ENCODE results near the gene MCRIP1. TPM values are rescaled to one million over a fixed set of nuclear protein-coding genes. Genes with fewer than 3 reads are reported as not detected.

The MCRIP1 gene, protein sequence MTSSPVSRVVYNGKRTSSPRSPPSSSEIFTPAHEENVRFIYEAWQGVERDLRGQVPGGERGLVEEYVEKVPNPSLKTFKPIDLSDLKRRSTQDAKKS
- total RNA-seq, result 100 to 1,000 TPM; 164 to 183 TPM
- polyA plus RNA-seq (2013, experiment 1 of 2), result 135 TPM
- 153 TPM for polyA plus RNA-seq (2013, experiment 2 of 2)
- long read RNA-seq, experiment 1, transcript MCRIP1-212 (5 exons, 2,979 nt), result minor isoform, 11 of 82 reads
- long read RNA-seq, experiment 1, transcript MCRIP1-203 (6 exons, 925 nt), result minor isoform, 18 of 82 reads
- long read RNA-seq, experiment 1, transcript MCRIP1-207 (4 exons, 2,775 nt), result minor isoform, 5 of 82 reads
- long read RNA-seq, experiment 1, transcript MCRIP1-201 (5 exons, 1,209 nt), result major isoform, 20 of 82 reads
- long read RNA-seq, experiment 1, partial matches to known transcripts, result 15 of 82 reads
- long read RNA-seq, experiment 1, other reads (novel, unspliced or antisense), result 8 of 82 reads
- long read RNA-seq, experiment 2, transcript MCRIP1-201 (5 exons, 1,209 nt), result major isoform, 76 of 152 reads
- long read RNA-seq, experiment 2, transcript MCRIP1-203 (6 exons, 925 nt), result minor isoform, 51 of 152 reads
- long read RNA-seq, experiment 2, partial matches to known transcripts, result 9 of 152 reads
- long read RNA-seq, experiment 2, other reads (novel, unspliced or antisense), result 8 of 152 reads
- long read RNA-seq, experiment 3, transcript MCRIP1-210 (4 exons, 577 nt), result minor isoform, 6 of 326 reads
- long read RNA-seq, experiment 3, transcript MCRIP1-201 (5 exons, 1,209 nt), result major isoform, 210 of 326 reads
- long read RNA-seq, experiment 3, transcript MCRIP1-207 (4 exons, 2,775 nt), result minor isoform, 15 of 326 reads
- long read RNA-seq, experiment 3, transcript MCRIP1-203 (6 exons, 925 nt), result minor isoform, 61 of 326 reads
- long read RNA-seq, experiment 3, partial matches to known transcripts, result 4 of 326 reads
- long read RNA-seq, experiment 3, other reads (novel, unspliced or antisense), result 14 of 326 reads
- long read RNA-seq, experiment 4, transcript MCRIP1-201 (5 exons, 1,209 nt), result major isoform, 129 of 227 reads
- long read RNA-seq, experiment 4, transcript MCRIP1-206 (4 exons, 1,123 nt), result minor isoform, 6 of 227 reads
- long read RNA-seq, experiment 4, transcript MCRIP1-203 (6 exons, 925 nt), result minor isoform, 63 of 227 reads
- long read RNA-seq, experiment 4, partial matches to known transcripts, result 15 of 227 reads
- long read RNA-seq, experiment 4, other reads (novel, unspliced or antisense), result 12 of 227 reads

DNA sequence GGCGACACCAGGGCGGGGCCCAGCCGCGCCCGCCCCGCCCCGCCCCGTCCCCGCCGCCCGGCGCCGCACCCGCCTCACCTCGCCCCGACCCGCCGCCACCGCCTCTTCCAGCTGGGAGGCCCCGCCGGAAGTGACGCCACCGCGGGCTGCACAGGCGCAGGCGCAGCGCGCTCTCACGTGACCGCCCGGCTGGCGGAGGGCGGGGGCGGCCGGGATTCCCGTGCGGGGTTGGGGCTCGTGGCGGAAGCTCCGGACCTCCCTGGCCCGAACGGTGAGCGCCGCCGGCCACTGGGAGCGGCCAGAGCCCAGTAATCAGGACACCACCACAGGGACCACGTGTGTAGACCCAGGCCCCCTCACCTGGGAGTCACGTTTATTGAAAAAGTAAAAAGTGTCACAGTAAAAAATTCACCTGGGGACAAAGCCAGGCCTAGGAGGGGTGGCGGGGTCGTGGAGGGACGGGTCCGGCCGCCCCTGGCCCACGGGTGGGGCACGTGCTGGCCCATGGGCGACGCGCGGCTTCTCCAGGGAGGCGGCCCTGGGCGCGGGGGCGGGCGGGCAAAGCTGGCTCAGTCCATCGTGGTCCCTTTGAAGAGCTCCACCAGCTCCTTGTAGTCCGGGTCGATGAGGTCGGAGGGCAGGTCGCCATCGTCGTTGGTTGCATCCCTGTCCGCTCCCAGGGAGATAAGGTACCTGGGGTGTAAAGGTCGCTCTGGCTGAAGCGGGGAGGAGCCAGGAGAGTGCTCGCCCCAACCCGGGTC, at the start of gene MCRIP1:
TSS of gene MCRIP1 (minus strand) at position 132 of the 761 bp plus-strand sequence. CDS start 8,785 bp downstream, outside the sequence.
- TF ChIP-seq CTCF (conservative IDR thresholded peaks at IDR 0.05), result no peak
- H3K27me3 Mint-ChIP-seq (ENCODE audit: insufficient read depth), result no peaks in the 10 kb centered on the region
- H3K9me3 Mint-ChIP-seq, result no peaks in the 10 kb centered on the region
- peaks cover 4% of the 10 kb centered on the region for H3K36me3 Mint-ChIP-seq (ENCODE audit: low read depth)
- H3K9ac ChIP-seq (ENCODE audit: extremely low read depth, low read length, poor library complexity, severe bottlenecking), result peak within 1 kb of the TSS; percentile 95
- H3K9me3 ChIP-seq (ENCODE audit: control insufficient read depth, low read length), result no peaks in the 10 kb centered on the region
- peaks cover 4% of the 10 kb centered on the region for H3K4me1 ChIP-seq (ENCODE audit: control insufficient read depth, insufficient read depth, low read length)
- peaks cover 12% of the 10 kb centered on the region for H3K4me1 Mint-ChIP-seq
- peak within 1 kb of the TSS; percentile 89 for H3K27ac ChIP-seq (ENCODE audit: low read depth, low read length)
- DNase-seq, result peak; percentile 99
- H3K36me3 ChIP-seq (ENCODE audit: control insufficient read depth, insufficient read depth, low read length), result no peaks in the 10 kb centered on the region
- H3K27ac Mint-ChIP-seq, result peak within 1 kb of the TSS; percentile 95
- H3K4me3 Mint-ChIP-seq, result peak within 1 kb of the TSS; percentile 83
- WGBS, 2 experiments (ENCODE audit: insufficient coverage in 1 of 2, insufficient read length in 1 of 2), result 1 to 7% methylated on average over 9 to 74 of the region's 76 CpGs
- H3K4me3 ChIP-seq (ENCODE audit: low read length), result peak within 1 kb of the TSS; percentile 95
- H3K27me3 ChIP-seq (ENCODE audit: control insufficient read depth, insufficient read depth, low read length, poor library complexity, severe bottlenecking), result no peaks in the 10 kb centered on the region

DNA sequence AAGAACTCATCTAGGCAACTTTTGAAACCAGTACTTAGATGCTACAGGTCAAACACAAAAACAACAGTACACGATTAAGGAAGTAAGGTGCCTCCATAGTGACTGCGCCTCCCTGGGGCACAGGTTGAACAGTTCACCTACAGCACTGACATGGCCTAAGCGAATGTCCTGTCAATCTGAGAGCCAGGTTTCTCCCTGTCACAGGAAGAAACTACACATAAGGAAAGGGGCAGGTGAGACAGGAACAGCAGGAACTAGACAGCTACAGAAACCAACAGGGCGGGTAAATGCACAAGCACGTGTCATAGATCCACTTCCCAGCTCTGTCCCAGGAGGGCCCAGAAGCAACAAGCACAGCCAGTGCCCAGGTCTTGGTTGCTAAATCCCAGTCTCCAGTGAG, 46.0 kb upstream of the MCRIP1 start:
- no peak for DNase-seq
- Mint-ChIP-seq H3K36me3 (ENCODE audit: low read depth) (peaks cover 56% of the 10 kb centered on the region), H3K4me1 (no peaks in the 10 kb centered on the region), H3K4me3 (no peak overlapping the region), H3K27ac (no peak overlapping the region), H3K9me3 (no peaks in the 10 kb centered on the region), H3K27me3 (ENCODE audit: insufficient read depth) (no peaks in the 10 kb centered on the region)
- TF ChIP-seq CTCF (conservative IDR thresholded peaks at IDR 0.05), result no peak
- H3K27me3 ChIP-seq (ENCODE audit: control insufficient read depth, insufficient read depth, low read length, poor library complexity, severe bottlenecking), result no peaks in the 10 kb centered on the region
- H3K4me3 ChIP-seq (ENCODE audit: low read length), result no peak overlapping the region
- H3K9ac ChIP-seq (ENCODE audit: extremely low read depth, low read length, poor library complexity, severe bottlenecking), result no peak overlapping the region
- no peak overlapping the region for H3K27ac ChIP-seq (ENCODE audit: low read depth, low read length)
- peaks cover 66% of the 10 kb centered on the region for H3K36me3 ChIP-seq (ENCODE audit: control insufficient read depth, insufficient read depth, low read length)
- WGBS, 2 experiments (ENCODE audit: insufficient coverage in 1 of 2, insufficient read length in 1 of 2), result 96 to 97% methylated on average over 5 of the region's 5 CpGs
- no peaks in the 10 kb centered on the region for H3K4me1 ChIP-seq (ENCODE audit: control insufficient read depth, insufficient read depth, low read length)
- H3K9me3 ChIP-seq (ENCODE audit: control insufficient read depth, low read length), result no peaks in the 10 kb centered on the region

Data from endodermal cell (in vitro differentiated cells).